ENCODE measurements around the gene APOM.
A peak's percentile ranks its signal among the peaks of the same experiment; 100 is the strongest.

APOM gene

DNA sequence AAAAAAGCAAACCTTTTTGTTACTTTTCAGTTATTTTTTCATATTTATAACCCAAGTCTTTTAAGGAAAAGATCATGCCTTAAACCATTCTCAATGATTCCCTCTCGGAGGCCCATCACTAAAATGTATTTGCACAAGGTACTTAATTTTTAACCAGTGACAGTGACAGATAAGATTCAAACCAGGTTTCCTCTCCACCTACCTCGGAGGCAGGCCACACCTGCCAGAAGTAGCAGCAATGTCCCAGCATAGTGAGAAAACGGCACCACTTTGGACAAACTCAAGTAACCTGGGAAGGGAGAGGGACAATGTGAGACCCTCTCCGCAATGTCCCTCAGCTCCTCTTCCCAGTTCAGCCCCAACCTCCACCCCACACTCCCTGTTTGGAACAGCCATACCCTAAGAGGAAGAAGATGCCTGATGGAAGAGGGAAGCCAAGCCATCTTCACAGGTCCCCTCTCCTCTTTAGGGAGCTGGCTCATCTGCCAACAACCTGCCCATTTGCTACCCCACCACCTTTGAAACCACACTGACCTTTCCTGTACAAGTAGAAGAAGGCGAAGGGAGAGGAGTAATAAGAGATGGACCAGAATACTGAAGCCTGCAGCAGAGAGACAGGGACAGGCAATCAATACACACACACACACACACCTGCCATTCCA, 45.2 kb downstream of the APOM start:
- H3K4me3 ChIP-seq (ENCODE audit: low read depth, low read length), result peak overlapping the region; percentile 97
- no peak for DNase-seq (ENCODE audit: low read depth)
- TF ChIP-seq CTCF (IDR thresholded peaks at IDR 0.05; ENCODE audit: low read depth, low read length), result no peak

DNA sequence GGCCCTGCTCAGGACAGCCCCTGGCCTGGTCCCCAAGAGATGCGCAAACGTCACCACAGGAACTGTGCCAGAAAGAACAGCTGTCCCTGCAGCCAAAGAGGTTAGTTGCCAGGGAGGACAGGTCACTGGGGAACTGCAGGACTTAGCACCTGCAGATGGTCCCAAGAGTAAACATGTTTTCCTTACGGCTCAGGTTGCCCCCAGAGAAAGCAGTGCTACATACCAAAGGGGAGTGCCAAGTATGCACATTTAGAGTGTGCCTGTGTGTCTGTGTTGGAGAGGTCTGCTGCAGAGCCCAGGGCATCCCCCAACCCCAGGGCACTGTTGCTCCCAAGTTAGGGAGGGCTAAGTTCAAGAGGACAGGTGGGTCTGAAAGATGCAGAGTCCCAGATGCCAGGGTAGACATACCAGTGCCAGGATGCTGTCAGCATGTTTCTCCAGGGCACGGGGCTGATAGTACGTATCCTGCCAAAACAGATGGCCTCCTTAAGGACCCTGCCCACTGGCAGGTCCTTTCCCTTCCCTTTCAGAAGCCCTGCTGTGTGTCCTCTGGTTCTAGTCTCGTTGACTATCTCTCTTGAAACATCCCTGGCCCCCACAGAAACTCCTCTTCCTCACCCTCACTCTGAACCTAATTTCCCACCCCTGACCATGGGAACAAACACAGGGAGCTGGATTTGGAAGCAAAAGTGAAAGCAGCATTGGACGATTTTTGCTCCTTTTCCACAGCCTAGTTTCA, 46.1 kb downstream of the APOM start:
- TF ChIP-seq POLR2A (IDR thresholded peaks at IDR 0.05; ENCODE audit: extremely low read depth, insufficient read length), result no peak
- TF ChIP-seq CTCF (IDR thresholded peaks at IDR 0.05; ENCODE audit: low read depth, low read length), result no peak
- no peak for TF ChIP-seq MAX (IDR thresholded peaks at IDR 0.05; ENCODE audit: low read depth, low read length)
- no peak for TF ChIP-seq MYC (IDR thresholded peaks at IDR 0.05; ENCODE audit: low read depth, low read length)
- DNase-seq (ENCODE audit: low read depth), result no peak
- peak overlapping the region; percentile 97 for H3K4me3 ChIP-seq (ENCODE audit: low read depth, low read length)

DNA sequence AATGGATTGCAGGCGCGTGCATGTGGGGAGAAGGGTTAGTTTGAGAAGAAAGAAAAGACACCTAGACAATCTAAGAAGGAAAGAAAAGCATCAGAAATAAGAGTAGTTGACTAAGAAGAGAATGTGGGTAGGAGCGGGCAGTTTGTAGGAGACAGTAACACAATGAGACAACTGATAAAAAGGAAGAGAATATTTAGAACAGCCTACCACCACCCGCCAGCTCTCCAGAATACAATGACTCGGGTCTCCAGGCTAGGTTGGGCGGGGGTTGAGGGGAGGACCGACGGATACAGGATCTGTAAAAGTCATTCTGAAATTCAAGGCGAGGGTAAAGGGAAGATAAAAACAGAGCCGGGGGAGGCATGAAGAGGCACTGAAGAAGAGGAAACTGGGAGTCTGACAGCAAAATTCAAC, 46.7 kb downstream of the APOM start:
- peak overlapping the region; percentile 97 for H3K4me3 ChIP-seq (ENCODE audit: low read depth, low read length)
- no peak for TF ChIP-seq MYC (IDR thresholded peaks at IDR 0.05; ENCODE audit: low read depth, low read length)
- TF ChIP-seq CTCF (IDR thresholded peaks at IDR 0.05; ENCODE audit: low read depth, low read length), result no peak
- DNase-seq (ENCODE audit: low read depth), result no peak

DNA sequence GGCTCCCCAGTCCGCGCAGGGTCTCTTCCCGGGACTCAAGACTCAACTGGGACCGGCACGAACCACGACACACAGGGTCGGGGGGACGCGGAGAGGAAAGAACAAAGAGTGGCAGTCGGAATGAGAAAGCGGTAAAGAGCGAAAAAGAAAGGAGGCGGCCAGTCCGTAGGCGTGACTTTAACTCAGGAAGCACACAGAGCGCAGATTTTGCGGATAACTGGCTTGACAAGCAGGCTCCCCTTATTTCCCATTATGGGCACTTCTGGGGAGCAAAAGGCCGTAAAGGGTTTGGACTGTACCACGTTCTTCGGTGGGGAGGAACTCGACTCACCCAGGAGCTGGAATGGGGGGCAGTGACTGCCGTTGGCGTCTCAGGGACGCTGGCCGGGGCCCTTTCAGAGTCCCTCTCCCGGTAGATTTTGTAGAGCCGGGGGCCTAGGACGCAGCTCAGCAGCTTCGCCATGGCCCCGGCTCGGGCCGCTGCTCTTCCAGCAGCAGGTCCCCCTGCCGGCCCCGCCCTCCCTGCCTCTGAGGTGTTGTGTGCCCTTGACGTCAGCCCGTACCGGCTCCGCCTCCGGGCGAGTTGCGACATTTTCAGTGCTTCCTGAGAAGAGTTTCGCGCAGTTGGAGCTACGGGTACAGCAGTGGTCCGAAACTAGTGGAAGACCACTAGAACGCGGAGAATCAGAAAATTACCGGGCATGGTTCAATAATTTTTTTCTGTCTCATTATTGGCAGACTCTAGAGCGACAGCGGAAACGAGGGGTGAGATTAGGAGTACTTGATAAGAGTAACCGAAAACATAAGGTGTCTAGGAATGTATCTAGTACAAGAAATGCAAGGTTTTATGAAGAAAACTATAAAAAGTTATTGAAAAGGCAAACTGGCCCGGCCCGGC, 47.4 kb downstream of the APOM start, which contains the start of gene ABHD16A:
TSS of gene ABHD16A (minus strand) at position 506 of the 898 bp plus-strand sequence. CDS start at position 463, 43 bp downstream.
- DNase-seq (ENCODE audit: low read depth), result peak; percentile 100
- peak within 1 kb of the TSS; percentile 97 for H3K4me3 ChIP-seq (ENCODE audit: low read depth, low read length)
- TF ChIP-seq POLR2A (IDR thresholded peaks at IDR 0.05; ENCODE audit: extremely low read depth, insufficient read length), result peak; percentile 85
- no peak for TF ChIP-seq CTCF (IDR thresholded peaks at IDR 0.05; ENCODE audit: low read depth, low read length)
- TF ChIP-seq MYC (IDR thresholded peaks at IDR 0.05; ENCODE audit: low read depth, low read length), result peak; percentile 78
- TF ChIP-seq MAX (IDR thresholded peaks at IDR 0.05; ENCODE audit: low read depth, low read length), result peak; percentile 35

- no peak for TF ChIP-seq MYC (IDR thresholded peaks at IDR 0.05; ENCODE audit: low read depth, low read length)
- TF ChIP-seq CTCF (IDR thresholded peaks at IDR 0.05; ENCODE audit: low read depth, low read length), result no peak
- no peak for TF ChIP-seq POLR2A (IDR thresholded peaks at IDR 0.05; ENCODE audit: extremely low read depth, insufficient read length)
- no peak for TF ChIP-seq MAX (IDR thresholded peaks at IDR 0.05; ENCODE audit: low read depth, low read length)
- DNase-seq (ENCODE audit: low read depth), result no peak
- H3K4me3 ChIP-seq (ENCODE audit: low read depth, low read length), result no peak overlapping the region
Measured at GRCh38 chr6:31705931-31706330, 50.2 kb downstream of the APOM start.
